IMR-90 (cell line): Measurements from ENCODE around the gene CSE1L. TPM values are rescaled to one million over a fixed set of nuclear protein-coding genes. Genes with fewer than 3 reads are reported as not detected.

Source experiments
- ATAC-seq: fragments of 200-7000 bp; cut with Tn5 transposase; 2 replicates; pipeline ENCODE4 v1.9.1; 2020; ENCODE audit warnings: low read depth, mild to moderate bottlenecking, moderate library complexity
- BruUV-seq: library from RNA; stranded (reverse); fragments of 400-500 nt; replicated peaks from 2 replicates; lab custom pipeline; 2021; lab: Mats Ljungman, UMichigan
- CTCF ChIA-PET: fragments of 300-600 bp; formaldehyde crosslinking; extraction: SDS; loops from one replicate; lab custom pipeline; 2021; ENCODE audit warnings: antibody characterized with exemption; lab: Yijun Ruan, JAX
- POLR2A ChIA-PET: fragments of 300-600 bp; sonication (Branson Sonifier 250); formaldehyde crosslinking; loops from one replicate; lab custom pipeline; 2022; ENCODE audit warnings: antibody characterized with exemption; ENCODE audit not compliant: unreplicated experiment; lab: Charles Lee
- DNase-seq: peaks from one replicate; pipeline ENCODE4 v3.0.0; 2013
- H2AFZ ChIP-seq: replicated peaks from 2 replicates; pipeline ENCODE3; 2013; ENCODE audit warnings: low read length, mild to moderate bottlenecking; ENCODE audit not compliant: poor library complexity
- H2AK5ac ChIP-seq: 2 replicates; pipeline ENCODE4 v1.6.1; 2013; ENCODE audit warnings: low read depth, low read length, inconsistent platforms
- H2AK9ac ChIP-seq: replicated peaks from 2 replicates; pipeline ENCODE3; 2013; ENCODE audit warnings: mild to moderate bottlenecking, low read depth, low read length, moderate library complexity; ENCODE audit not compliant: poor library complexity
- H2BK120ac ChIP-seq: 2 replicates; pipeline ENCODE4 v1.6.1; 2013; ENCODE audit warnings: low read depth, low read length, inconsistent platforms
- H2BK15ac ChIP-seq: 3 replicates; pipeline ENCODE4 v1.6.1; 2013; ENCODE audit warnings: low read depth, low read length, inconsistent platforms
- H2BK20ac ChIP-seq: 2 replicates; pipeline ENCODE4 v1.6.1; 2013; ENCODE audit warnings: low read depth, mild to moderate bottlenecking, inconsistent platforms, low read length, moderate library complexity
- H2BK5ac ChIP-seq: 2 replicates; pipeline ENCODE4 v1.6.1; 2013; ENCODE audit warnings: mild to moderate bottlenecking, low read depth, low read length, inconsistent platforms; ENCODE audit not compliant: poor library complexity, severe bottlenecking
- H3K14ac ChIP-seq: replicated peaks from 2 replicates; pipeline ENCODE4 v1.6.1; 2013; ENCODE audit warnings: low read depth, low read length, inconsistent platforms
- H3K18ac ChIP-seq: 2 replicates; pipeline ENCODE4 v1.6.1; 2013; ENCODE audit warnings: low read depth, low read length, control low read depth
- H3K23ac ChIP-seq: 2 replicates; pipeline ENCODE4 v1.6.1; 2013; ENCODE audit warnings: low read depth, low read length, inconsistent platforms
- H3K27ac ChIP-seq: 2 replicates; pipeline ENCODE4 v1.5.1; 2013; ENCODE audit warnings: mild to moderate bottlenecking, control low read depth, low read length; ENCODE audit not compliant: insufficient read depth
- H3K27me3 ChIP-seq: 2 replicates; pipeline ENCODE4 v1.6.1; 2013; ENCODE audit warnings: low read length; ENCODE audit not compliant: control insufficient read depth, insufficient read depth
- H3K36me3 ChIP-seq: 2 replicates; pipeline ENCODE4 v1.6.1; 2013; ENCODE audit warnings: low read length, mixed read lengths; ENCODE audit not compliant: control insufficient read depth, insufficient read depth
- H3K4ac ChIP-seq: 2 replicates; pipeline ENCODE4 v1.6.1; 2013; ENCODE audit warnings: low read depth, low read length, inconsistent platforms
- H3K4me1 ChIP-seq: 2 replicates; pipeline ENCODE4 v1.6.1; 2013; ENCODE audit warnings: low read length, mixed read lengths; ENCODE audit not compliant: control insufficient read depth, insufficient read depth
- H3K4me2 ChIP-seq: 2 replicates; pipeline ENCODE4 v1.6.1; 2013; ENCODE audit warnings: low read depth, mild to moderate bottlenecking, control low read depth, low read length, moderate library complexity
- H3K4me3 ChIP-seq: 2 replicates; pipeline ENCODE4 v1.5.1; 2013; ENCODE audit warnings: low read depth, mild to moderate bottlenecking, control low read depth, low read length, moderate library complexity; ENCODE audit not compliant: insufficient read depth
- H3K56ac ChIP-seq: 2 replicates; pipeline ENCODE4 v1.6.1; 2013; ENCODE audit warnings: low read length, inconsistent platforms; ENCODE audit not compliant: insufficient read depth; ENCODE audit errors: extremely low read depth
- H3K79me1 ChIP-seq, 2 experiments: 2 replicates each; pipeline ENCODE4 v1.6.1; 2013; ENCODE audit warnings: low read length in 2 of 2, inconsistent platforms in 1 of 2, low read depth in 1 of 2
- H3K9ac ChIP-seq: 2 replicates; pipeline ENCODE4 v1.6.1; 2013; ENCODE audit warnings: low read depth, low read length, control low read depth
- H3K9me1 ChIP-seq: 2 replicates; pipeline ENCODE4 v1.6.1; 2013; ENCODE audit warnings: low read length, inconsistent platforms; ENCODE audit not compliant: insufficient read depth
- H3K9me3 ChIP-seq: 2 replicates; pipeline ENCODE4 v1.6.1; 2013; ENCODE audit warnings: low read length; ENCODE audit not compliant: control insufficient read depth, insufficient read depth
- H4K20me1 ChIP-seq: 2 replicates; pipeline ENCODE4 v1.6.1; 2013; ENCODE audit warnings: low read length, inconsistent platforms; ENCODE audit not compliant: insufficient read depth
- H4K5ac ChIP-seq: 2 replicates; pipeline ENCODE4 v1.6.1; 2013; ENCODE audit warnings: mild to moderate bottlenecking, low read depth, low read length, control low read depth
- H4K8ac ChIP-seq, 2 experiments: 2 replicates each; pipeline ENCODE4 v1.6.1; 2013; ENCODE audit warnings: low read depth in 2 of 2, low read length in 2 of 2, control low read depth in 1 of 2, inconsistent platforms in 1 of 2
- H4K91ac ChIP-seq: 2 replicates; pipeline ENCODE4 v1.6.1; 2013; ENCODE audit warnings: low read depth, low read length, inconsistent platforms; ENCODE audit not compliant: insufficient read depth
- CHD1 ChIP-seq: IDR thresholded peaks from 2 replicates; pipeline ENCODE4 v1.6.1; 2012; ENCODE audit warnings: low read depth, low read length, improper control_type of control experiment
- CTCF ChIP-seq: conservative IDR thresholded peaks from 2 replicates; pipeline ENCODE4 v1.5.1; 2012; ENCODE audit warnings: mild to moderate bottlenecking, low read depth, low read length, improper control_type of control experiment
- NFE2L2 ChIP-seq: fragments of 150-350 bp; IDR thresholded peaks from 2 replicates; pipeline ENCODE4 v1.6.1; 2016; ENCODE audit warnings: low read depth, mild to moderate bottlenecking, low read length
- POLR2A ChIP-seq: IDR thresholded peaks from 2 replicates; pipeline ENCODE4 v1.6.1; 2012; ENCODE audit warnings: mild to moderate bottlenecking, low read depth, low read length
- RAD21 ChIP-seq: IDR thresholded peaks from 2 replicates; pipeline ENCODE4 v1.6.1; 2012; ENCODE audit warnings: low read length, improper control_type of control experiment
- RCOR1 ChIP-seq: IDR thresholded peaks from 2 replicates; pipeline ENCODE4 v1.6.1; 2012; ENCODE audit warnings: mild to moderate bottlenecking, low read length, improper control_type of control experiment; ENCODE audit not compliant: insufficient replicate concordance
- RFX5 ChIP-seq: IDR thresholded peaks from 2 replicates; pipeline ENCODE4 v1.8.0; 2012; ENCODE audit warnings: low read depth, mild to moderate bottlenecking, low read length, moderate library complexity
- SMC3 ChIP-seq: fragments of 150-350 bp; IDR thresholded peaks from 2 replicates; pipeline ENCODE4 v1.6.1; 2016; ENCODE audit warnings: low read depth, mild to moderate bottlenecking, antibody characterized with exemption, low read length, moderate library complexity
- USF2 ChIP-seq: fragments of 150-350 bp; IDR thresholded peaks from 2 replicates; pipeline ENCODE4 v1.6.1; 2017; ENCODE audit warnings: mild to moderate bottlenecking, antibody characterized with exemption, low read length, low read depth
- WGBS, 2 experiments: methylation state at CpG; one replicate each; pipeline versions ENCODE4 v1.1.5 to v1.1.7; 2013; ENCODE audit warnings: missing lambda C conversion rate in 2 of 2; ENCODE audit not compliant: insufficient read length in 1 of 2; ENCODE audit errors: extremely low coverage in 2 of 2; 5-methylcytosine and 5-hydroxymethylcytosine counted together
- dilution Hi-C: fragments of 300-500 bp; cut with HindIII; formaldehyde crosslinking; loops from one replicate; pipeline ENCODE4 v1.14.3; 2018; ENCODE audit warnings: low sequenced_read_pairs; ENCODE audit not compliant: unreplicated experiment
- in situ Hi-C: fragments of 300-500 bp; cut with MboI; formaldehyde crosslinking; loops from 3 replicates; pipeline ENCODE4 v1.14.3; 2019; ENCODE audit warnings: low sequenced_read_pairs, inconsistent platforms, mixed read lengths
- intact Hi-C: fragments of 100-400 bp; cut with micrococcal nuclease; formaldehyde crosslinking; loops from 2 replicates; pipeline ENCODE4 v1.10.0; 2022
- polyA plus RNA-seq, 3 experiments: library from polyadenylated mRNA; depleted of rRNA; stranded (reverse); fragments of >200 nt; gene quantifications; 2 replicates each; pipeline ENCODE4 v1.2.3, GENCODE V29; 2012; ENCODE audit warnings: low replicate concordance in 1 of 3
- total RNA-seq: library from RNA; depleted of rRNA; stranded (reverse); fragments of >200 nt; gene quantifications from 2 replicates; pipeline ENCODE4 v1.2.3, GENCODE V29; 2012

Gene CSE1L
- total and polyA plus RNA-seq, 2 of the 4 experiments (the other 2 are of a cell fraction) = 34.3 to 81.7 TPM

- no peaks in the 10 kb centered on the region for H3K27me3 ChIP-seq
- H3K9me1 ChIP-seq = no peaks in the 10 kb centered on the region
- intact Hi-C loops (no loop called here), dilution Hi-C loops (no loop called here), in situ Hi-C loops (no loop called here)
- H4K5ac ChIP-seq = no peak overlapping the region
- no peak overlapping the region for H2BK120ac ChIP-seq
- H3K18ac ChIP-seq = no peak overlapping the region
- H3K9ac ChIP-seq = no peak overlapping the region
- H3K9me3 ChIP-seq = no peaks in the 10 kb centered on the region
- H4K8ac ChIP-seq = no peak overlapping the region
- no peak overlapping the region for H3K4me2 ChIP-seq
- 87% methylated on average over 3 of the region's 4 CpGs; no CpG with 5 or more reads in 1 of the 2 experiments for WGBS, 2 experiments
- H3K79me1 ChIP-seq = peaks cover 13 to 32% of the 10 kb centered on the region in 2 experiments; a peak in 3 of 4 replicates
- no peak overlapping the region for H2AFZ ChIP-seq
- DNase-seq = no peak
- H2AK5ac ChIP-seq = no peak overlapping the region
- H3K4me1 ChIP-seq = no peaks in the 10 kb centered on the region
- no peak overlapping the region for H3K4ac ChIP-seq
- no peak overlapping the region for H3K27ac ChIP-seq
- H3K23ac ChIP-seq = no peak overlapping the region
- H3K14ac ChIP-seq = no peak overlapping the region
- no peak overlapping the region for H2BK20ac ChIP-seq
- H3K56ac ChIP-seq = no peak overlapping the region
- ChIA-PET POLR2A (no interaction called here), CTCF (no interaction called here)
- TF ChIP-seq CHD1 (no peak), SMC3 (no peak), NFE2L2 (no peak), RCOR1 (no peak), POLR2A (no peak), RFX5 (no peak), RAD21 (no peak), USF2 (no peak), CTCF (no peak)
- no peak overlapping the region for H2AK9ac ChIP-seq
- no peaks in the 10 kb centered on the region for H4K20me1 ChIP-seq
- H3K4me3 ChIP-seq = no peak overlapping the region
- BruUV-seq = no TSS peak
- H2BK5ac ChIP-seq = no peak overlapping the region
- H4K91ac ChIP-seq = no peak overlapping the region
- no peak overlapping the region for H2BK15ac ChIP-seq
- ATAC-seq = no peak
- H3K36me3 ChIP-seq = peaks cover 26% of the 10 kb centered on the region
These were observed 56.9 kb downstream of the CSE1L start for GRCh38 chr20:49103019-49103418.
